ENCODE results near the gene EPB41L4B. TPM values are rescaled to one million over a fixed set of nuclear protein-coding genes. Genes with fewer than 3 reads are reported as not detected.

Gene EPB41L4B
- total and polyA plus RNA-seq, 2 of the 13 experiments (the other 11 are each of a cell fraction or from before 2014, with no cell fraction given), result 17.6 to 22.1 TPM

- TF ChIP-seq, protein P1, sequence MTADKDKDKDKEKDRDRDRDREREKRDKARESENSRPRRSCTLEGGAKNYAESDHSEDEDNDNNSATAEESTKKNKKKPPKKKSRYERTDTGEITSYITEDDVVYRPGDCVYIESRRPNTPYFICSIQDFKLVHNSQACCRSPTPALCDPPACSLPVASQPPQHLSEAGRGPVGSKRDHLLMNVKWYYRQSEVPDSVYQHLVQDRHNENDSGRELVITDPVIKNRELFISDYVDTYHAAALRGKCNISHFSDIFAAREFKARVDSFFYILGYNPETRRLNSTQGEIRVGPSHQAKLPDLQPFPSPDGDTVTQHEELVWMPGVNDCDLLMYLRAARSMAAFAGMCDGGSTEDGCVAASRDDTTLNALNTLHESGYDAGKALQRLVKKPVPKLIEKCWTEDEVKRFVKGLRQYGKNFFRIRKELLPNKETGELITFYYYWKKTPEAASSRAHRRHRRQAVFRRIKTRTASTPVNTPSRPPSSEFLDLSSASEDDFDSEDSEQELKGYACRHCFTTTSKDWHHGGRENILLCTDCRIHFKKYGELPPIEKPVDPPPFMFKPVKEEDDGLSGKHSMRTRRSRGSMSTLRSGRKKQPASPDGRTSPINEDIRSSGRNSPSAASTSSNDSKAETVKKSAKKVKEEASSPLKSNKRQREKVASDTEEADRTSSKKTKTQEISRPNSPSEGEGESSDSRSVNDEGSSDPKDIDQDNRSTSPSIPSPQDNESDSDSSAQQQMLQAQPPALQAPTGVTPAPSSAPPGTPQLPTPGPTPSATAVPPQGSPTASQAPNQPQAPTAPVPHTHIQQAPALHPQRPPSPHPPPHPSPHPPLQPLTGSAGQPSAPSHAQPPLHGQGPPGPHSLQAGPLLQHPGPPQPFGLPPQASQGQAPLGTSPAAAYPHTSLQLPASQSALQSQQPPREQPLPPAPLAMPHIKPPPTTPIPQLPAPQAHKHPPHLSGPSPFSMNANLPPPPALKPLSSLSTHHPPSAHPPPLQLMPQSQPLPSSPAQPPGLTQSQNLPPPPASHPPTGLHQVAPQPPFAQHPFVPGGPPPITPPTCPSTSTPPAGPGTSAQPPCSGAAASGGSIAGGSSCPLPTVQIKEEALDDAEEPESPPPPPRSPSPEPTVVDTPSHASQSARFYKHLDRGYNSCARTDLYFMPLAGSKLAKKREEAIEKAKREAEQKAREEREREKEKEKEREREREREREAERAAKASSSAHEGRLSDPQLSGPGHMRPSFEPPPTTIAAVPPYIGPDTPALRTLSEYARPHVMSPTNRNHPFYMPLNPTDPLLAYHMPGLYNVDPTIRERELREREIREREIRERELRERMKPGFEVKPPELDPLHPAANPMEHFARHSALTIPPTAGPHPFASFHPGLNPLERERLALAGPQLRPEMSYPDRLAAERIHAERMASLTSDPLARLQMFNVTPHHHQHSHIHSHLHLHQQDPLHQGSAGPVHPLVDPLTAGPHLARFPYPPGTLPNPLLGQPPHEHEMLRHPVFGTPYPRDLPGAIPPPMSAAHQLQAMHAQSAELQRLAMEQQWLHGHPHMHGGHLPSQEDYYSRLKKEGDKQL (CRISPR knock-in tag; IDR thresholded peaks at IDR 0.05; ENCODE audit: low read depth), result peak; percentile 79
- peak; percentile 95 for TF ChIP-seq ZFX (CRISPR knock-in tag; IDR thresholded peaks at IDR 0.05; ENCODE audit: low read depth)
- TF ChIP-seq MEIS1 (CRISPR knock-in tag; IDR thresholded peaks at IDR 0.05; ENCODE audit: borderline replicate concordance), result no peak; the same call in 1 of the 2 replicates
- peak; percentile 48; the same call in 1 of the 2 replicates for TF ChIP-seq ZNF646 (CRISPR knock-in tag; IDR thresholded peaks at IDR 0.05)
- TF ChIP-seq ZSCAN9 (CRISPR knock-in tag; IDR thresholded peaks at IDR 0.05; ENCODE audit: borderline replicate concordance), result 0 out of 2 replicates have a peak, but pooled peaks have one; percentile 57
- 0 out of 2 replicates have a peak, but pooled peaks have one; percentile 32 for TF ChIP-seq POLR2G (IDR thresholded peaks at IDR 0.05; ENCODE audit: low read depth, low read length)
- no peak for TF ChIP-seq RNF2 (conservative IDR thresholded peaks at IDR 0.05; ENCODE audit: low read depth)
- TF ChIP-seq HOXA3 (CRISPR knock-in tag; IDR thresholded peaks at IDR 0.05), result peak; percentile 80
- peak; percentile 55; the same call in 1 of the 2 replicates for TF ChIP-seq ZBTB39 (CRISPR knock-in tag; IDR thresholded peaks at IDR 0.05)
- no peak for TF ChIP-seq ZNF549 (CRISPR knock-in tag; IDR thresholded peaks at IDR 0.05)
- TF ChIP-seq ZZZ3 (CRISPR knock-in tag; IDR thresholded peaks at IDR 0.05; ENCODE audit: borderline replicate concordance), result peak; percentile 69; the same call in 1 of the 2 replicates
- 0 out of 2 replicates have a peak, but pooled peaks have one; percentile 19 for TF ChIP-seq ZNF510 (CRISPR knock-in tag; IDR thresholded peaks at IDR 0.05; ENCODE audit: low read depth)
- TF ChIP-seq DNMT3B (CRISPR knock-in tag; conservative IDR thresholded peaks at IDR 0.05), result no peak
- no peak for TF ChIP-seq AKAP8 (CRISPR knock-in tag; IDR thresholded peaks at IDR 0.05)
- TF ChIP-seq ZNF761 (CRISPR knock-in tag; conservative IDR thresholded peaks at IDR 0.05), result 0 out of 2 replicates have a peak, but pooled peaks have one; percentile 36
These were observed 69.6 kb downstream of the EPB41L4B start (continued) for GRCh38 chr9:109251080-109251775.

Data from HepG2 (cell line).